ENCODE results near the gene TRIM2. TPM values are rescaled to one million over a fixed set of nuclear protein-coding genes. Genes with fewer than 3 reads are reported as not detected.

TRIM2 gene
- total RNA-seq, 4 donors from 2014 or later = 14.8 to 45.4 (median 26.5) TPM

- TF ChIP-seq CTCF (IDR thresholded peaks at IDR 0.05) = no peak
- no peak for DNase-seq (ENCODE audit: low spot score)
- ATAC-seq (ENCODE audit: low FRiP score) = no peak
Observed at GRCh38 chr4:153271820-153272219, 67.6 kb downstream of the TRIM2 start.

- DNase-seq (ENCODE audit: low spot score) (no peak), ATAC-seq (ENCODE audit: low FRiP score) (no peak)
- no peak for TF ChIP-seq CTCF (IDR thresholded peaks at IDR 0.05)
Observed at GRCh38 chr4:153273751-153274150, 69.5 kb downstream of the TRIM2 start.

GRCh38 chr4:153274967-153275366 is 70.7 kb downstream of the TRIM2 start:
- DNase-seq (ENCODE audit: low spot score) (no peak), ATAC-seq (ENCODE audit: low FRiP score) (no peak)
- TF ChIP-seq CTCF (IDR thresholded peaks at IDR 0.05) = no peak

- no peak for TF ChIP-seq CTCF (IDR thresholded peaks at IDR 0.05)
- DNase-seq (ENCODE audit: low spot score) (no peak), ATAC-seq (ENCODE audit: low FRiP score) (no peak)
Observed at GRCh38 chr4:153275380-153276276, 71.4 kb downstream of the TRIM2 start.

DNA sequence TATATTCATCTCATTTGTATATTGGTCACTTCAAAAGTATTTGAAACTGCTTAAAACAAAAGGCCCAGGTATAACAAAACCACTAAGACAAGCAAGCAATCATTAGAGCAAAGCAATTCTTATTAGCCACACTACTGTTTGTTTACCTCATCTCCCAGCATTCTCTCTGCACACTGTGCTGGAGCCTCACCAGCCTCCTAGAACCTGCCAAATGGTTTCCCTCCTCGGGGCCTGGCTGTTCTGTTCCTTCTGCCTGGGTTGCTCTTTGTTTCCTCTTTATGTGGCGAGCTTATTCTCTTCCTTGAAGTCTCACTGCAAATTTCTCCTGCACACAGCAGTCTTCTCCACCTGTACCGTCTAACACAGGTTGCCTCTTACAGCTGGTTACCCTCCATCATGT is 72.7 kb downstream of the TRIM2 start:
- no peak for DNase-seq (ENCODE audit: low spot score)
- no peak for TF ChIP-seq CTCF (IDR thresholded peaks at IDR 0.05)

DNA sequence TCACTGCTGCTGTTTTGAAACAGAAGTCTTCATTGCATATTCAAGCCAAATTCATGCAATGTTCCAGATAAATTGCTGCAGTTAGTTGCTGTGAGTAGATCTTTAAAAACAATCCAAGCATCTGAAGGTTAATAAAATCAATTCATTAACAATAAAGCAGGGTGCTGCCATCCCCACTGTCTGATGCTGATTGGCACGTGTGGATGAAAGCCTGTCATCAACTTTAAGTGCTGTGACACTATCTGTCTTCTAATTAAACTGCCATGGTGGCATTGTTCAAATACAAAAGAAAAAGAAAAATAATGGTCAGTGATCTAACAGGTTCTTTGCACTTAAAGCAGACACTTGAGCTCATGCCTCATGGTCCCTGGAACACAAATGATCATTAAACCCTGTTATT is 77.2 kb downstream of the TRIM2 start:
- ATAC-seq (ENCODE audit: low FRiP score) = no peak
- no peak for TF ChIP-seq CTCF (IDR thresholded peaks at IDR 0.05)
- no peak for DNase-seq (ENCODE audit: low spot score)

More for the DNA sequence above, 72.7 kb downstream of the TRIM2 start:
- ATAC-seq (ENCODE audit: low FRiP score) = no peak

DNA sequence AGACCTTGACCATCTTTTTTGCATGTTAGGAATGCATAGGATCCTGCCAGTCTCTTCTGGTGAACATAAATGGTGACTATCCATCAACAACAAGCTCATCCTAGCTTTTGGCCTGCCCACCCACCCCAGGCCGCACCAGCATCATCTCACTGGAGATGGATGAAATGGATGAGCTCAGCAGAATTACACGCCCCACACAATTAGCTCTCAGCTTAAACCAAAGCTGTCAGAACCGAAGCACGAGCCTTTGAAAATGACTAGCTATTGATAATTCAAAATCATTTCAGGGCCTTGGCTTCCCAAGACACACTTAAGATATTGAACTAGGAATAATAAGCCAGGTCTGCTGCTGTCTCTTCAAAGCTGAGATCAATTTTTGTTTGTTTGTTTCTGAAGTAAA is 77.8 kb downstream of the TRIM2 start:
- ATAC-seq (ENCODE audit: low FRiP score) = no peak
- DNase-seq (ENCODE audit: low spot score) = no peak
- TF ChIP-seq CTCF (IDR thresholded peaks at IDR 0.05) = no peak
